Measurements from ENCODE around the gene MYO5A. TPM values are rescaled to one million over a fixed set of nuclear protein-coding genes. Genes with fewer than 3 reads are reported as not detected.

The MYO5A gene
- total and polyA plus RNA-seq, 9 of the 15 experiments (the other 6 are each of a cell fraction or from before 2014, with no cell fraction given), result 0.03 to 0.82 (median 0.40) TPM

- TF ChIP-seq PCBP1 (IDR thresholded peaks at IDR 0.05; ENCODE audit: low read depth, low read length, poor library complexity, severe bottlenecking), result no peak
- TF ChIP-seq NKRF (IDR thresholded peaks at IDR 0.05; ENCODE audit: borderline replicate concordance), result no peak
- TF ChIP-seq, protein P1, sequence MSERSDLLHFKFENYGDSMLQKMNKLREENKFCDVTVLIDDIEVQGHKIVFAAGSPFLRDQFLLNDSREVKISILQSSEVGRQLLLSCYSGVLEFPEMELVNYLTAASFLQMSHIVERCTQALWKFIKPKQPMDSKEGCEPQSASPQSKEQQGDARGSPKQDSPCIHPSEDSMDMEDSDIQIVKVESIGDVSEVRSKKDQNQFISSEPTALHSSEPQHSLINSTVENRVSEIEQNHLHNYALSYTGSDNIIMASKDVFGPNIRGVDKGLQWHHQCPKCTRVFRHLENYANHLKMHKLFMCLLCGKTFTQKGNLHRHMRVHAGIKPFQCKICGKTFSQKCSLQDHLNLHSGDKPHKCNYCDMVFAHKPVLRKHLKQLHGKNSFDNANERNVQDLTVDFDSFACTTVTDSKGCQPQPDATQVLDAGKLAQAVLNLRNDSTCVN (CRISPR knock-in tag; IDR thresholded peaks at IDR 0.05), result no peak
Measured at GRCh38 chr15:52407374-52407773, 121.3 kb downstream of the MYO5A start (continued).

- intact Hi-C loops (cut with micrococcal nuclease), result no loop called here
- TF ChIP-seq, protein P2, sequence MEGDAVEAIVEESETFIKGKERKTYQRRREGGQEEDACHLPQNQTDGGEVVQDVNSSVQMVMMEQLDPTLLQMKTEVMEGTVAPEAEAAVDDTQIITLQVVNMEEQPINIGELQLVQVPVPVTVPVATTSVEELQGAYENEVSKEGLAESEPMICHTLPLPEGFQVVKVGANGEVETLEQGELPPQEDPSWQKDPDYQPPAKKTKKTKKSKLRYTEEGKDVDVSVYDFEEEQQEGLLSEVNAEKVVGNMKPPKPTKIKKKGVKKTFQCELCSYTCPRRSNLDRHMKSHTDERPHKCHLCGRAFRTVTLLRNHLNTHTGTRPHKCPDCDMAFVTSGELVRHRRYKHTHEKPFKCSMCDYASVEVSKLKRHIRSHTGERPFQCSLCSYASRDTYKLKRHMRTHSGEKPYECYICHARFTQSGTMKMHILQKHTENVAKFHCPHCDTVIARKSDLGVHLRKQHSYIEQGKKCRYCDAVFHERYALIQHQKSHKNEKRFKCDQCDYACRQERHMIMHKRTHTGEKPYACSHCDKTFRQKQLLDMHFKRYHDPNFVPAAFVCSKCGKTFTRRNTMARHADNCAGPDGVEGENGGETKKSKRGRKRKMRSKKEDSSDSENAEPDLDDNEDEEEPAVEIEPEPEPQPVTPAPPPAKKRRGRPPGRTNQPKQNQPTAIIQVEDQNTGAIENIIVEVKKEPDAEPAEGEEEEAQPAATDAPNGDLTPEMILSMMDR (IDR thresholded peaks at IDR 0.05 in 2 of 3, conservative IDR thresholded peaks at IDR 0.05 in 1 of 3; ENCODE audit: insufficient read depth in 2 of 3, low read depth in 1 of 3, low read length in 3 of 3), result no peak
- TF ChIP-seq CREB5 (CRISPR knock-in tag; IDR thresholded peaks at IDR 0.05) (no peak), ZBTB17 (CRISPR knock-in tag; IDR thresholded peaks at IDR 0.05) (no peak)
- TF ChIP-seq, protein P3, sequence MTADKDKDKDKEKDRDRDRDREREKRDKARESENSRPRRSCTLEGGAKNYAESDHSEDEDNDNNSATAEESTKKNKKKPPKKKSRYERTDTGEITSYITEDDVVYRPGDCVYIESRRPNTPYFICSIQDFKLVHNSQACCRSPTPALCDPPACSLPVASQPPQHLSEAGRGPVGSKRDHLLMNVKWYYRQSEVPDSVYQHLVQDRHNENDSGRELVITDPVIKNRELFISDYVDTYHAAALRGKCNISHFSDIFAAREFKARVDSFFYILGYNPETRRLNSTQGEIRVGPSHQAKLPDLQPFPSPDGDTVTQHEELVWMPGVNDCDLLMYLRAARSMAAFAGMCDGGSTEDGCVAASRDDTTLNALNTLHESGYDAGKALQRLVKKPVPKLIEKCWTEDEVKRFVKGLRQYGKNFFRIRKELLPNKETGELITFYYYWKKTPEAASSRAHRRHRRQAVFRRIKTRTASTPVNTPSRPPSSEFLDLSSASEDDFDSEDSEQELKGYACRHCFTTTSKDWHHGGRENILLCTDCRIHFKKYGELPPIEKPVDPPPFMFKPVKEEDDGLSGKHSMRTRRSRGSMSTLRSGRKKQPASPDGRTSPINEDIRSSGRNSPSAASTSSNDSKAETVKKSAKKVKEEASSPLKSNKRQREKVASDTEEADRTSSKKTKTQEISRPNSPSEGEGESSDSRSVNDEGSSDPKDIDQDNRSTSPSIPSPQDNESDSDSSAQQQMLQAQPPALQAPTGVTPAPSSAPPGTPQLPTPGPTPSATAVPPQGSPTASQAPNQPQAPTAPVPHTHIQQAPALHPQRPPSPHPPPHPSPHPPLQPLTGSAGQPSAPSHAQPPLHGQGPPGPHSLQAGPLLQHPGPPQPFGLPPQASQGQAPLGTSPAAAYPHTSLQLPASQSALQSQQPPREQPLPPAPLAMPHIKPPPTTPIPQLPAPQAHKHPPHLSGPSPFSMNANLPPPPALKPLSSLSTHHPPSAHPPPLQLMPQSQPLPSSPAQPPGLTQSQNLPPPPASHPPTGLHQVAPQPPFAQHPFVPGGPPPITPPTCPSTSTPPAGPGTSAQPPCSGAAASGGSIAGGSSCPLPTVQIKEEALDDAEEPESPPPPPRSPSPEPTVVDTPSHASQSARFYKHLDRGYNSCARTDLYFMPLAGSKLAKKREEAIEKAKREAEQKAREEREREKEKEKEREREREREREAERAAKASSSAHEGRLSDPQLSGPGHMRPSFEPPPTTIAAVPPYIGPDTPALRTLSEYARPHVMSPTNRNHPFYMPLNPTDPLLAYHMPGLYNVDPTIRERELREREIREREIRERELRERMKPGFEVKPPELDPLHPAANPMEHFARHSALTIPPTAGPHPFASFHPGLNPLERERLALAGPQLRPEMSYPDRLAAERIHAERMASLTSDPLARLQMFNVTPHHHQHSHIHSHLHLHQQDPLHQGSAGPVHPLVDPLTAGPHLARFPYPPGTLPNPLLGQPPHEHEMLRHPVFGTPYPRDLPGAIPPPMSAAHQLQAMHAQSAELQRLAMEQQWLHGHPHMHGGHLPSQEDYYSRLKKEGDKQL (CRISPR knock-in tag; IDR thresholded peaks at IDR 0.05; ENCODE audit: borderline replicate concordance), result no peak
Measured at GRCh38 chr15:52406601-52407000, 122.1 kb downstream of the MYO5A start.

More at GRCh38 chr15:52406601-52407000, 122.1 kb downstream of the MYO5A start:
- Histone ChIP-seq H3K36me3 (ENCODE audit: control insufficient read depth, insufficient read depth, low read length) (no peaks in the 10 kb centered on the region), H2AFZ (ENCODE audit: low read depth, low read length) (no peak overlapping the region), H4K20me1 (replicated peaks; ENCODE audit: control insufficient read depth, insufficient read depth, low read length) (no peaks in the 10 kb centered on the region), H3K27me3 (ENCODE audit: control insufficient read depth in 2 of 2, insufficient read depth in 2 of 2, low read length in 2 of 2) (no peaks in the 10 kb centered on the region), H3K9me3 (replicated peaks; ENCODE audit: control insufficient read depth, insufficient read depth, low read depth, low read length) (no peaks in the 10 kb centered on the region), H3K4me1 (replicated peaks in 1 of 2; ENCODE audit: control insufficient read depth in 2 of 2, insufficient read depth in 2 of 2, low read length in 2 of 2) (no peaks in the 10 kb centered on the region), H3K9ac (ENCODE audit: insufficient read depth in 1 of 2, low read depth in 2 of 2, low read length in 2 of 2) (no peak overlapping the region), H3K79me2 (ENCODE audit: control insufficient read depth, insufficient read depth, low read length) (no peaks in the 10 kb centered on the region), H3K27ac (ENCODE audit: extremely low read depth, low read depth, low read length) (no peak overlapping the region), H3K4me2 (ENCODE audit: insufficient read depth, low read length) (no peak overlapping the region), H3K9me1 (ENCODE audit: control insufficient read depth, insufficient read depth, low read length) (no peaks in the 10 kb centered on the region), H3K4me3 (no peak overlapping the region)
- WGBS (ENCODE audit: insufficient coverage, low coverage, missing lambda C conversion rate), result 0% methylated on average over 2 of the region's 2 CpGs
- ATAC-seq (no peak), FAIRE-seq (no peak), DNase-seq (ENCODE audit: extremely low read depth in 1 of 4, low spot score in 3 of 4) (no peak)
- in situ Hi-C loops (cut with MboI), result no loop called here
- POLR2A ChIA-PET, result interaction anchor here (1.1 to 1.5 kb wide), 2 partner anchors 10 to 30 kb away, joined by 3 to 6 read pairs; no protein-coding TSS in a partner anchor
- no TSS peak for BruUV-seq (replicated peaks)
- CTCF ChIA-PET (ENCODE audit: low intra/inter-chr PET ratio), result no interaction called here

All from K562 (cell line).